Sigmoid colon (tissue), 4 donors: ENCODE measurements around the gene FSCN2.

Source experiments
- CTCF ChIP-seq, 4 experiments: fragments of 450-650 bp in 3 of 4; fragments of 200-600 bp in 1 of 4; IDR thresholded peaks; one replicate each; pipeline ENCODE4 v1.5.1; 2016 to 2019; ENCODE audit warnings: antibody characterized with exemption in 4 of 4, mild to moderate bottlenecking in 3 of 4, moderate library complexity in 2 of 4
- POLR2A ChIP-seq, 2 donors: fragments of 450-650 bp; IDR thresholded peaks; one replicate each; pipeline ENCODE4 v1.6.1; 2016; ENCODE audit warnings: antibody characterized with exemption in 2 of 2, mild to moderate bottlenecking in 2 of 2, moderate library complexity in 2 of 2
- POLR2AphosphoS5 ChIP-seq, 4 donors: sonication (generic); formaldehyde crosslinking; IDR thresholded peaks; one replicate each; pipeline ENCODE4 v1.6.1; 2017; ENCODE audit warnings: antibody characterized with exemption in 4 of 4

- no peak for TF ChIP-seq POLR2AphosphoS5 (IDR thresholded peaks at IDR 0.05)
- no peak for TF ChIP-seq CTCF (IDR thresholded peaks at IDR 0.05)
- no peak for TF ChIP-seq POLR2A (IDR thresholded peaks at IDR 0.05)
These were observed 37.1 kb downstream of the FSCN2 start for GRCh38 chr17:81565231-81565630.
